ENCODE data around the gene SMYD3. TPM values are rescaled to one million over a fixed set of nuclear protein-coding genes. Genes with fewer than 3 reads are reported as not detected.

The SMYD3 gene
- total RNA-seq, 1 donor, result 171 TPM

DNA sequence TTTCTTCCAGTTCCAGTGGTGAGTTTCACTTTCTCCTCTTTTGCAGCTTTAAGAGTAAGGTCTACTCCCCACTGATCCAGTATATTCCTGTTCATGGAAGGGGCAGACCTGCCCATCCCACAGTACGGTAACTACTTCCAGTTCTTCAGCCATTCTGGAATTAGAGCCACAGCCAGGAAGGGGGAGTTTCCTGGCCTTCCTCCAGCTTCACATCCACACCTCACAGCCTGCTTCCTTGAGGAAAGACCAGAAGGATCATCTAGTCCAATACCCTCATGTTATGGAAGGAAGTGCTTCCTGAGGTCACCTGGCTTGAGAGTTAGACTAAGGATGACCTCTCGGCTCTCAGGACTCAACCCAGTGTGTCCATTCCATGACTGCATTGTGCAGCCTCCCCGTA, 754.5 kb downstream of the SMYD3 start:
- H3K79me2 ChIP-seq (ENCODE audit: insufficient read depth, low read length), result no peaks in the 10 kb centered on the region
- no peak overlapping the region for H3K27ac ChIP-seq (ENCODE audit: low read depth, low read length)
- no peak for TF ChIP-seq CTCF (IDR thresholded peaks at IDR 0.05; ENCODE audit: extremely low read depth, low read depth, low read length)
- H3K9me3 ChIP-seq (ENCODE audit: low read depth, low read length), result no peaks in the 10 kb centered on the region
- peaks cover 12% of the 10 kb centered on the region for H3K36me3 ChIP-seq (ENCODE audit: insufficient read depth, low read length)
- no peak for DNase-seq (ENCODE audit: insufficient read length, low spot score, missing footprints)
- no peaks in the 10 kb centered on the region for H4K20me1 ChIP-seq (ENCODE audit: insufficient read depth, low read length)
- H3K4me2 ChIP-seq (ENCODE audit: insufficient read depth, low read length), result no peak overlapping the region
- no peak overlapping the region for H3K4me3 ChIP-seq (ENCODE audit: insufficient read depth, low read length)
- H3K4me1 ChIP-seq (ENCODE audit: insufficient read depth, low read length), result peaks cover 2% of the 10 kb centered on the region
- H2AFZ ChIP-seq (ENCODE audit: low read length), result no peak overlapping the region
- no peaks in the 10 kb centered on the region for H3K27me3 ChIP-seq (ENCODE audit: insufficient read depth, low read length)

GRCh38 chr1:245751726-245752470, 755.2 kb downstream of the SMYD3 start:
- H3K4me2 ChIP-seq (ENCODE audit: insufficient read depth, low read length), result no peak overlapping the region
- DNase-seq (ENCODE audit: insufficient read length, low spot score, missing footprints), result no peak
- no peaks in the 10 kb centered on the region for H3K79me2 ChIP-seq (ENCODE audit: insufficient read depth, low read length)
- peaks cover 2% of the 10 kb centered on the region for H3K4me1 ChIP-seq (ENCODE audit: insufficient read depth, low read length)
- peaks cover 12% of the 10 kb centered on the region for H3K36me3 ChIP-seq (ENCODE audit: insufficient read depth, low read length)
- H3K27ac ChIP-seq (ENCODE audit: low read depth, low read length), result no peak overlapping the region
- no peaks in the 10 kb centered on the region for H3K9me3 ChIP-seq (ENCODE audit: low read depth, low read length)
- H2AFZ ChIP-seq (ENCODE audit: low read length), result no peak overlapping the region
- TF ChIP-seq CTCF (IDR thresholded peaks at IDR 0.05; ENCODE audit: extremely low read depth, low read depth, low read length), result no peak
- no peak overlapping the region for H3K4me3 ChIP-seq (ENCODE audit: insufficient read depth, low read length)
- H3K27me3 ChIP-seq (ENCODE audit: insufficient read depth, low read length), result no peaks in the 10 kb centered on the region
- no peaks in the 10 kb centered on the region for H4K20me1 ChIP-seq (ENCODE audit: insufficient read depth, low read length)

DNA sequence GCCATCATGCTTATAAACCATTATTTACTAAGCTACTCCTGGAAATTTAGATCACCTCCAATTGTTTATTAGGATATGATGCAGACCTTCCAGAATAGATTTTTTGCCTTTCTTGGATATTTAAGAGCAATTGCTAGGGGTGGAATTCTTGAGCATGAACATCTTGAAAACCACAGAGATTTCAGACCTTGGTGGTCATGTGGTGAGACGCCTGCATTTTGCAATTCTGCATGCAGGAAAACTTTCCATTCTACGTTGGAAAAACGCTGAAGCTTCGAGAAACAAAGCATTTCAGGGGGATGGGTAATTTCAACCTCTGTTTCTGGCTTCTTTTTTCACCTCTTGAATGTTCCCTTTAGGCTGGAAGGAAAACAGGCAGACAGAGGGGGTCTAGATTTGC, 756.0 kb downstream of the SMYD3 start:
- Histone ChIP-seq H3K79me2 (ENCODE audit: insufficient read depth, low read length) (no peaks in the 10 kb centered on the region), H4K20me1 (ENCODE audit: insufficient read depth, low read length) (no peaks in the 10 kb centered on the region), H3K4me1 (ENCODE audit: insufficient read depth, low read length) (peaks cover 2% of the 10 kb centered on the region), H3K27me3 (ENCODE audit: insufficient read depth, low read length) (no peaks in the 10 kb centered on the region), H2AFZ (ENCODE audit: low read length) (no peak overlapping the region), H3K4me2 (ENCODE audit: insufficient read depth, low read length) (no peak overlapping the region), H3K4me3 (ENCODE audit: insufficient read depth, low read length) (no peak overlapping the region), H3K9me3 (ENCODE audit: low read depth, low read length) (no peaks in the 10 kb centered on the region), H3K36me3 (ENCODE audit: insufficient read depth, low read length) (peaks cover 12% of the 10 kb centered on the region), H3K27ac (ENCODE audit: low read depth, low read length) (no peak overlapping the region)
- no peak for DNase-seq (ENCODE audit: insufficient read length, low spot score, missing footprints)
- TF ChIP-seq CTCF (IDR thresholded peaks at IDR 0.05; ENCODE audit: extremely low read depth, low read depth, low read length), result no peak

GRCh38 chr1:245750261-245750660, 756.8 kb downstream of the SMYD3 start:
- no peaks in the 10 kb centered on the region for H3K79me2 ChIP-seq (ENCODE audit: insufficient read depth, low read length)
- H3K36me3 ChIP-seq (ENCODE audit: insufficient read depth, low read length), result peaks cover 12% of the 10 kb centered on the region
- H3K27me3 ChIP-seq (ENCODE audit: insufficient read depth, low read length), result no peaks in the 10 kb centered on the region
- no peaks in the 10 kb centered on the region for H3K9me3 ChIP-seq (ENCODE audit: low read depth, low read length)
- H3K27ac ChIP-seq (ENCODE audit: low read depth, low read length), result no peak overlapping the region
- no peak for DNase-seq (ENCODE audit: insufficient read length, low spot score, missing footprints)
- no peak overlapping the region for H2AFZ ChIP-seq (ENCODE audit: low read length)
- no peaks in the 10 kb centered on the region for H4K20me1 ChIP-seq (ENCODE audit: insufficient read depth, low read length)
- no peak overlapping the region for H3K4me2 ChIP-seq (ENCODE audit: insufficient read depth, low read length)
- H3K4me1 ChIP-seq (ENCODE audit: insufficient read depth, low read length), result peaks cover 2% of the 10 kb centered on the region
- no peak for TF ChIP-seq CTCF (IDR thresholded peaks at IDR 0.05; ENCODE audit: extremely low read depth, low read depth, low read length)
- H3K4me3 ChIP-seq (ENCODE audit: insufficient read depth, low read length), result no peak overlapping the region
